Measurements from ENCODE around the gene DRICH1. TPM values are rescaled to one million over a fixed set of nuclear protein-coding genes. Genes with fewer than 3 reads are reported as not detected.
A peak's percentile ranks its signal among the peaks of the same experiment; 100 is the strongest.
"Not testable (repeated sequence)": the region's sequence is repeated elsewhere in the genome, so short reads cannot be mapped to it uniquely, and the experiment has no call there.

The DRICH1 gene
- total and polyA plus RNA-seq, 3 experiments from 2014 or later = 0.47 to 0.66 TPM; not detected in 1

GRCh38 chr22:23565305-23565914, 66.7 kb downstream of the DRICH1 start:
- H3K9me3 ChIP-seq (ENCODE audit: low read length) = no peaks in the 10 kb centered on the region
- H3K27ac Mint-ChIP-seq = peak overlapping the region in 2 of 8 donors; percentile 40 to 79
- H3K9me3 Mint-ChIP-seq = no peaks in the 10 kb centered on the region
- no peaks in the 10 kb centered on the region for H3K4me1 ChIP-seq (ENCODE audit: insufficient read depth, low read length)
- H3K36me3 Mint-ChIP-seq = no peaks in the 10 kb centered on the region
- H3K27me3 Mint-ChIP-seq = peaks cover 33 to 42% of the 10 kb centered on the region in 2 donors
- no peak for DNase-seq
- no peak overlapping the region for H3K27ac ChIP-seq (ENCODE audit: low read depth, low read length)
- H3K4me3 ChIP-seq (ENCODE audit: low read length) = peak overlapping the region; percentile 61
- ChIA-PET POLR2A (interaction anchor here (0.7 kb wide), 1 partner anchor 292 kb away, joined by 6 read pairs; the partner anchor contains the start of gene SLC2A11), CTCF (no interaction called here)
- H3K4me1 Mint-ChIP-seq = peaks cover 0 to 10% (median 5%) of the 10 kb centered on the region in 3 donors
- H3K27me3 ChIP-seq (ENCODE audit: insufficient read depth, low read length, poor library complexity, severe bottlenecking) = peaks cover 14% of the 10 kb centered on the region
- peak overlapping the region; percentile 64 to 93 (median 82) for H3K4me3 Mint-ChIP-seq
- H3K36me3 ChIP-seq (ENCODE audit: insufficient read depth, low read length) = no peaks in the 10 kb centered on the region

GRCh38 chr22:23564276-23564675, 67.8 kb downstream of the DRICH1 start:
- Histone ChIP-seq H3K27me3 (ENCODE audit: insufficient read depth, low read length, poor library complexity, severe bottlenecking) (peaks cover 14% of the 10 kb centered on the region), H3K36me3 (ENCODE audit: insufficient read depth, low read length) (no peaks in the 10 kb centered on the region), H3K4me1 (ENCODE audit: insufficient read depth, low read length) (no peaks in the 10 kb centered on the region), H3K4me3 (ENCODE audit: low read length) (no peak overlapping the region), H3K9me3 (ENCODE audit: low read length) (no peaks in the 10 kb centered on the region), H3K27ac (ENCODE audit: low read depth, low read length) (no peak overlapping the region)
- POLR2A ChIA-PET = no interaction called here
- Mint-ChIP-seq H3K9me3 (no peaks in the 10 kb centered on the region), H3K27me3 (peaks cover 33 to 42% of the 10 kb centered on the region in 2 donors), H3K36me3 (no peaks in the 10 kb centered on the region), H3K27ac (peak overlapping the region in 1 of 8 donors; percentile 72), H3K4me3 (peak overlapping the region in 1 of 7 donors; percentile 5), H3K4me1 (peaks cover 0 to 10% (median 5%) of the 10 kb centered on the region in 3 donors)
- DNase-seq = no peak
- CTCF ChIA-PET = no interaction called here

GRCh38 chr22:23563111-23563510, 69.0 kb downstream of the DRICH1 start:
- Histone ChIP-seq H3K4me3 (ENCODE audit: low read length) (no peak overlapping the region), H3K36me3 (ENCODE audit: insufficient read depth, low read length) (no peaks in the 10 kb centered on the region), H3K9me3 (ENCODE audit: low read length) (no peaks in the 10 kb centered on the region), H3K4me1 (ENCODE audit: insufficient read depth, low read length) (no peaks in the 10 kb centered on the region), H3K27me3 (ENCODE audit: insufficient read depth, low read length, poor library complexity, severe bottlenecking) (peaks cover 14% of the 10 kb centered on the region), H3K27ac (ENCODE audit: low read depth, low read length) (no peak overlapping the region)
- Mint-ChIP-seq H3K4me1 (peaks cover 0 to 10% (median 5%) of the 10 kb centered on the region in 3 donors), H3K36me3 (no peaks in the 10 kb centered on the region), H3K9me3 (no peaks in the 10 kb centered on the region), H3K4me3 (no peak overlapping the region), H3K27ac (no peak overlapping the region), H3K27me3 (peaks cover 25 to 36% of the 10 kb centered on the region in 2 donors)
- no peak for DNase-seq
- POLR2A ChIA-PET = no interaction called here
- CTCF ChIA-PET = no interaction called here

- DNase-seq = no peak
- Mint-ChIP-seq H3K4me1 (peaks cover 0 to 10% (median 5%) of the 10 kb centered on the region in 3 donors), H3K27me3 (peaks cover 21 to 30% of the 10 kb centered on the region in 2 donors)
These were observed 69.9 kb downstream of the DRICH1 start for GRCh38 chr22:23562186-23562585.

GRCh38 chr22:23561025-23561510, 71.1 kb downstream of the DRICH1 start:
- H3K27me3 Mint-ChIP-seq = peaks cover 20 to 32% of the 10 kb centered on the region in 2 donors
- H3K27ac Mint-ChIP-seq; H3K9me3 Mint-ChIP-seq; H3K27me3 ChIP-seq (ENCODE audit: insufficient read depth, low read length, poor library complexity, severe bottlenecking); H3K4me3 Mint-ChIP-seq; DNase-seq; CTCF ChIA-PET; H3K4me3 ChIP-seq (ENCODE audit: low read length); H3K4me1 ChIP-seq (ENCODE audit: insufficient read depth, low read length); H3K36me3 ChIP-seq (ENCODE audit: insufficient read depth, low read length); H3K27ac ChIP-seq (ENCODE audit: low read depth, low read length); H3K9me3 ChIP-seq (ENCODE audit: low read length); POLR2A ChIA-PET; H3K36me3 Mint-ChIP-seq; H3K4me1 Mint-ChIP-seq: not testable (repeated sequence)

More at GRCh38 chr22:23562186-23562585, 69.9 kb downstream of the DRICH1 start:
- Mint-ChIP-seq H3K4me3 (no peak overlapping the region), H3K9me3 (no peaks in the 10 kb centered on the region), H3K36me3 (no peaks in the 10 kb centered on the region), H3K27ac (no peak overlapping the region)
- no peaks in the 10 kb centered on the region for H3K36me3 ChIP-seq (ENCODE audit: insufficient read depth, low read length)
- CTCF ChIA-PET = no interaction called here
- H3K9me3 ChIP-seq (ENCODE audit: low read length) = no peaks in the 10 kb centered on the region
- H3K27ac ChIP-seq (ENCODE audit: low read depth, low read length) = no peak overlapping the region
- H3K4me3 ChIP-seq (ENCODE audit: low read length) = no peak overlapping the region
- POLR2A ChIA-PET = no interaction called here
- H3K4me1 ChIP-seq (ENCODE audit: insufficient read depth, low read length) = no peaks in the 10 kb centered on the region
- H3K27me3 ChIP-seq (ENCODE audit: insufficient read depth, low read length, poor library complexity, severe bottlenecking) = peaks cover 8% of the 10 kb centered on the region

- POLR2A ChIA-PET = interaction anchor here (0.6 kb wide), 1 partner anchor 37 kb away, joined by 3 read pairs; no protein-coding TSS in a partner anchor
- DNase-seq; H3K27ac ChIP-seq (ENCODE audit: low read depth, low read length); H3K27me3 ChIP-seq (ENCODE audit: insufficient read depth, low read length, poor library complexity, severe bottlenecking); H3K9me3 ChIP-seq (ENCODE audit: low read length); H3K4me1 ChIP-seq (ENCODE audit: insufficient read depth, low read length); H3K27ac Mint-ChIP-seq; H3K36me3 Mint-ChIP-seq; H3K4me3 Mint-ChIP-seq; H3K4me1 Mint-ChIP-seq; H3K9me3 Mint-ChIP-seq; CTCF ChIA-PET; H3K4me3 ChIP-seq (ENCODE audit: low read length); H3K36me3 ChIP-seq (ENCODE audit: insufficient read depth, low read length): not testable (repeated sequence)
- peaks cover 15 to 33% of the 10 kb centered on the region in 2 donors for H3K27me3 Mint-ChIP-seq
These were observed 71.9 kb downstream of the DRICH1 start for GRCh38 chr22:23560215-23560614.

Other genes with a start within 250 kb of the DRICH1 start
- not detected for gene IGLL1, start 52.0 kb downstream of the DRICH1 start, total RNA-seq
- not detected for gene IGLL1, start 52.0 kb downstream of the DRICH1 start, polyA plus RNA-seq
- 1 to 10 TPM; 3.2 to 4.8 TPM for gene RGL4, start 58.7 kb upstream of the DRICH1 start, total RNA-seq
- 58.4 TPM for gene RGL4, start 58.7 kb upstream of the DRICH1 start, polyA plus RNA-seq
- gene ZNF70, start 118.8 kb upstream of the DRICH1 start, total RNA-seq = 1 to 10 TPM; 3.4 to 3.7 TPM
- gene ZNF70, start 118.8 kb upstream of the DRICH1 start, polyA plus RNA-seq = 0.35 TPM
- not detected for gene VPREB3, start 122.1 kb upstream of the DRICH1 start, total RNA-seq
- gene VPREB3, start 122.1 kb upstream of the DRICH1 start, polyA plus RNA-seq = not detected
- under 1 TPM; 0.81 to 0.93 TPM for gene C22orf15, start 130.7 kb upstream of the DRICH1 start, total RNA-seq
- 0.75 TPM for gene C22orf15, start 130.7 kb upstream of the DRICH1 start, polyA plus RNA-seq
- gene CHCHD10, start 135.7 kb upstream of the DRICH1 start, total RNA-seq = 100 to 1,000 TPM; 172 to 186 TPM
- gene CHCHD10, start 135.7 kb upstream of the DRICH1 start, polyA plus RNA-seq = 34.0 TPM
- gene MMP11, start 140.5 kb upstream of the DRICH1 start, total RNA-seq = 1 to 10 TPM in 1 of 2 experiments, under 1 TPM in 1; 0.90 to 1.6 TPM
- 1.9 TPM for gene MMP11, start 140.5 kb upstream of the DRICH1 start, polyA plus RNA-seq
- 100 to 1,000 TPM; 113 to 120 TPM for gene SMARCB1, start 154.6 kb upstream of the DRICH1 start, total RNA-seq
- 40.4 TPM for gene SMARCB1, start 154.6 kb upstream of the DRICH1 start, polyA plus RNA-seq
- 1 to 10 TPM; 5.4 to 5.8 TPM for gene DERL3, start 206.7 kb upstream of the DRICH1 start, total RNA-seq
- gene DERL3, start 206.7 kb upstream of the DRICH1 start, polyA plus RNA-seq = 0.28 TPM
- gene SLC2A11, start 225.6 kb upstream of the DRICH1 start, total RNA-seq = 1 to 10 TPM; 7.1 to 9.0 TPM
- gene SLC2A11, start 225.6 kb upstream of the DRICH1 start, polyA plus RNA-seq = 5.2 TPM

Data from CD8-positive, alpha-beta memory T cell (primary cell).